HG03159 (cell line): ENCODE measurements around the gene HRH2.
"Not testable (repeated sequence)": the region's sequence is repeated elsewhere in the genome, so short reads cannot be mapped to it uniquely, and the experiment has no call there.

Experiments used
- ATAC-seq: cut with Tn5 transposase; IDR thresholded peaks from one replicate; pipeline ENCODE4 v1.9.1; 2021; ENCODE audit warnings: mild to moderate bottlenecking, moderate library complexity; ENCODE audit not compliant: unreplicated experiment

The HRH2 gene

GRCh38 chr5:175735701-175736100 is 77.8 kb downstream of the HRH2 start:
- ATAC-seq = no peak

DNA sequence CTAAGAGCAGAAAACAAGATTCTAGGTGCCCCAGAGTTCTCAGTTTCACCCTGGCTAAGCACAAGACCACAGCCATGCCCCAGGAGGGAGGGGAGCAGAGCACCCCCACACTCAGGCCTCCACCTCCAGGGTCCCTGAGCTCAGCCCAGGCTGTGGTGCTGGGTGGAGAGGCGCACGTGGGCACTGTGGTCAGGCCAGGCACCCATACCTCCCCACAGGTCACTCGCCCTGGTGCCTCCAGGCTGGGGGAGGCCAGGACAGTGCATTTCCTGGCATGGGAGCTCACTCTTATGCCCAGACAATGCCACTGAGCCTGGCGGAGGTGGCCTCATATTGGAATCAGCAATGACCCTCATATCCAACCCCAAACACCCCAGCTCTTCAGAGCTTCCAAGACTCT is 78.8 kb downstream of the HRH2 start:
- ATAC-seq = no peak

- no peak for ATAC-seq
Observed at GRCh38 chr5:175737481-175737880, 79.6 kb downstream of the HRH2 start.

- no peak for ATAC-seq
Observed at GRCh38 chr5:175738126-175738525, 80.3 kb downstream of the HRH2 start.

DNA sequence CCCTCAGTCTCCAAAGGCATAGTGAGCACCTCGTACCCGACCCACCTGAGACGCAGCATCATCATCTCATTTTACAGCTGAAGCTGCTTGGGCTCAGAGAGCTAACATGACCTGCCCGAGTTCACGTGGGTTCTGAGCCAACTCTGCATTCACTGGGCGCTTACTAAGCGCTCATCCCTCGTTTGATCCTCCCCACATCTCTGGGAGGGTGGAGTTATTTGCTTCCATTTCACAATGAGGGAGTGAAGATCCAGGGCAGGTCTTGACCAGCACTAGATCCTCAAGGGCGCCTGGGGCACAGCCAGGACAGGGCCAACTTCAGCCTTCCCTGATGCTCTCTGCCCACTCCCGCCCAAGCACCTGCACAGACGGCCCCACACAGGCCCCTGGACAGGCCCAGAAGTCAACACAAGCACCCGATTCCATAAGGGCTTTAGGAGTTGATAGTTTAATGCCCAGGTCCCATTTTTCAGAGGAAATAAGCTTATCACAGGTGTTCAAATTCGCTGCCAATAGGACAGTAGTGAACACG is 80.8 kb downstream of the HRH2 start:
- ATAC-seq = no peak

DNA sequence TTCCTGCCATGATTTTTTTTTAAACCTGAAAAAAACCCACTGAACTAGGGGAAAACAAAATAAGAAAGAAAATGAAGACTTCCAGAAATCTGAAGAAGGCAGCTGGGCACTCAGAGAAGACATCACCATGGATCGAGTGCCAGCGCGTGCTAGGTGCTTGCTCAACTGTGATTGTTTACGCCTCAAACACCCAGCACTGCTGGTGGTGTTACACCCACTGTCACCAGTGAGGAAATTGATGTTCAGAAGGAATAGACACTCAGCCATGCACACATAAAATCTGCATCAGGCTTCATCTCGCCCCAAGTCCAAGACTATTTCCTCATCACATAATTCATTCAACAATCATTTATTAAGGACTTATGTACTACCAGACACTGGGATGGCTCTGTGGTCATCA is 82.1 kb downstream of the HRH2 start:
- no peak for ATAC-seq

DNA sequence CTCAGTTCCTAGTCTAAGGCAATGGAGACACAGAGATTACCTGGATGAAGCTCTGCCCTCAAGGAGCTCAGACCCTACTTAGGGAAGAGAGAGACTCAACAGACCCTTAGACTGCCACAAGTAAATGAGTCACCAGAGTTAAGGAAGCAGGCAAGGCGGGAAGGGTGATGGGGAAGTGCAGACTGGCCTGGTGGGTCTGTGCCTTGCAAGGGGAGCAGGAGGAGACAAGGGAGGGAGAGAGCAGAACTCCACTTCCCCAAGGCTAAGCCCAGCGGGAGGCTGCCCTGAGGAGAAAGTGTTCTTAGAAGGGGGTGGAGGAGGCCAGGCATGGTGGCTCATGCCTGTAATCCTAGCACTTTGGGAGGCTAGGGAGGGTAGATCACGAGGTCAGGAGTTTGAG is 83.7 kb downstream of the HRH2 start:
- no peak for ATAC-seq

GRCh38 chr5:175742290-175742994 is 84.6 kb downstream of the HRH2 start:
- no peak for ATAC-seq

DNA sequence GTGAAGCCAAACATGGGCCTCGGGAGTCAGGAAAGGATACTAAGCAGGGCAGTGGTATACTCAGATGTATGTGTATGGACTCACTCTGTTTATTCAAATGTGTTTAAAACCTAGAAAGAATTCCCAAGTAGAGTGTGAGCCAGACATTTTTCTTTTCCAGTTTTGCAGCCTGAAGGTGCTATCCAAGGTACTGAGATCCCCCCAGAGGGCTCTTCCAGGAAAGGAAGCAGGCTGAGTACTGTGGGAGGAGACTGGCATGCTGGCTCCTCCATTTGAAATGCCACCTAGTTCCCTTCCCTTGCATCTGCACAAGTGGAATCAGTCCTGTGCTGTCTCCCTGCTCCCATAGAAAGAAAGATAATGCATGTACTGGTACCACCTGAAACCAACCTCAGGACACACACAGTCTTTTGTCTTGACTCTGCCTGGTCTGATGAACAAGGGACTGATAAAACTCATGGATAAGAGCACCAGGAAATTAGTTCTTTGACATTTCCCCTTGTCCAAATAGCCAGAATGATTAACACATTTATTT is 85.9 kb downstream of the HRH2 start:
- no peak for ATAC-seq

DNA sequence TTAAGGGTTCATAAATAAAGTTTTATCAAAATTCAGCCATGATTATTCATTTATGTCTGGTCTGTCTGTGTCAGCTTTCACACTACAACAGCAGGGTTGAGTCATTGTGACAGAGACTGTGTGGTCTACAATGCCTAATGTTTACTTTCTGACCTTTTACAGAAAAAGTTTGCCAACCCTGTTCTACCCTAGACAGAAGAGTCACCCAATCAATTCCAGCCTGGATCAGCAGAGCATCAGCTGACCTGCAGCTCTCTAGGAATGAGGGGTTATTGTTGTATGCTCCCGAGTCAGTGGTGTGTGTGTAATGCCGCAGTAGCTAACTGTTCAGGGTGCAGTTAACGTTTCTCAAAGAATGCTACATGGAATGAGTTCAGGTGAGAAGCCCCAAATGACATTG is 87.3 kb downstream of the HRH2 start:
- ATAC-seq = no peak

GRCh38 chr5:175746851-175747250 is 89.0 kb downstream of the HRH2 start:
- ATAC-seq = no peak

- ATAC-seq = no peak
Observed at GRCh38 chr5:175747539-175748060, 89.7 kb downstream of the HRH2 start.

DNA sequence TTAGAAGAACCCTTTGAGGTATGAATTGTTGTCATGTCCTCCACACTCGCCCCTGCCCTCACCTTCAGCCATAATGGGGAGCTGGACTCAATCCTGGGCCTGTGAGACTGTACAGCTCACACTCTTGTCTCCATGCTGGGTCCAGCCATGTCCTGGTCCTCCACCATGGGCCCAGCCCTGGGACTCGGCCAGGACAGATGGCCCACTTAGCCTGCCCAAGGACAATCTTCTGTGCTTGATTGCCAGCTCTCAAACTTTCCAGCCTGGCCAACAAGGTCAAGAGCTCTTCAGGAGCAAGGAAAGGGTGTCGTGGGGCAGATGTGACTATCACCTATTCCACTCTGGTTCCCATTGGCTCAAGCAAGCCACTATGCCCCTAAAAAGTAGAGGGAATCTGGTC is 90.8 kb downstream of the HRH2 start:
- no peak for ATAC-seq

- ATAC-seq = no peak
Observed at GRCh38 chr5:175749591-175749990, 91.7 kb downstream of the HRH2 start.

GRCh38 chr5:175750511-175750931 is 92.7 kb downstream of the HRH2 start:
- no peak for ATAC-seq

DNA sequence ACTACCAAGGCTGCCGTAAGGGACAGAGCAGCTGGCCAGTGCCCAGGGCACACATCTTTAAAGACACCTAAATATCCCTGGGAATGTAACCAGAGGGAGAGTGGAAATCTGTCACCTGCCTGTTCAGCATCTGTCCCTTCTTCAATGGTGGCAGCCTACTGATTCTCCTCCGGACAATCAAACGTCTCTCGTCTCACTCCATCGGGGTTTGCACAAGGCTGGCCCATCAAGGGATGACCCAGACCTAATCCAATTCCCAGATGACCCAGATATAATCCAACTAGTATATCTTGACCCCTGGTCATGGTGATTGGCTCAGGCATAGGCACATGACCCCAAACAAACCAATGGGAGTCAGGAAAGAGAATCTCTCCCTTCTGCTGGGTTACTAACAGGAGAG is 93.5 kb downstream of the HRH2 start:
- ATAC-seq = no peak

DNA sequence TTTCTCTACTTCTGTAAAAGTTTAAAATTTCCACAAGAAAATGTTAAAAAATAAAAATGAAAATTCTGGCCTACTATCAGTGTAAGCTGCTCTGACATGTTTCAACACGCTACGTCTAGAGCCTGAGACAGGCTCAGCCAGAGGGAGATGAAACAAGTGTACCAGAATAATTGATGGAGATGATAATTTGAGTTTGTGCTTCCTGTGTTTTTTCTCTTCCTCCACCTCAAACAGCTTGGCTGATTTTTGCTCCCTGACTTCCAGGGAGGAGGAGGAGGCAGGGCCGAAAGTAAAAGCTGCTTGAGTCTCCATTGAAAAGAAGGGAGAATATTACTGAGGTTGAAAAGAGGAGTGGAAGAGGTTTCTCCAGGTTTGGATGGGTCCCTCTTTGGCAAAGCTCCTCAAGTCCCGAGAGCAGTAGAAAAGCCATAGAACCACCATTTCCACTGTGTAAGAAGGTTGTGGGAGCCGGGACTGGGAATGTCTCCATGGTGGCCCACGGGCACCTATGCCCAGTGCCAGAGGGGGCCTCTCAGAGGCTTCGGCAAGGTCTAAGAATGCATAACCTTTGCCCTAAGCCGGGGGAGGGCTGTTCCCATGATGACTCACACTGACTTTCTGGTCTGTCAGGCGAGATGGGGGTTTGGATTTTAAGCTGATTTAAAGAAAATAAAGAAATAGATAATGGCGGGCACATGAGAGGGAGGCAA is 95.1 kb downstream of the HRH2 start:
- no peak for ATAC-seq

GRCh38 chr5:175753536-175754402 is 95.9 kb downstream of the HRH2 start:
- ATAC-seq = no peak

DNA sequence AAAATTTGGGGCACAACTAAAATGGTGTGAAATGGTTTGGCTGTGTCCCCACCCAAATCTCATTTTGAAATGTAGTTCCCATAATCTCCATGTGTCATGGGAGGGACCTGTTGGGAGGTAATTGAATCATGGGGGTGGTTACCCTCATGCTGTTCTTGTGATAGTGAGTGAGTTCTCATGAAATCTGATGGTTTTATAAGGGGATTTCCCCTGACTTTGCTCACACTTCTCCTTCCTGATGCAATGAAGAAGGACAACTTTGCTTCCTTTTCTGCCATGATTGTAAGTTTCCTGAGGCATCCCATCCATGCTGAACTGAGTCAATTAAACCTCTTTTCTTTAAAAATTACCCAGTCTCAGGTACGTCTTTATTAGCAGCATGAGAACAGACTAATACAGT is 102.1 kb downstream of the HRH2 start:
- not testable (repeated sequence) for ATAC-seq
